HEK293T (cell line): Measurements from ENCODE around the gene PLEKHA4.

Experiments used
- CTCF ChIA-PET: fragments of 350-600 bp; formaldehyde crosslinking; extraction: SDS; loops from one replicate; lab custom pipeline; 2021; ENCODE audit warnings: antibody characterized with exemption, inconsistent platforms; lab: Yijun Ruan, JAX
- POLR2A ChIA-PET: fragments of 350-600 bp; formaldehyde crosslinking; extraction: SDS; loops from one replicate; lab custom pipeline; 2020; ENCODE audit warnings: antibody characterized with exemption, inconsistent platforms; lab: Yijun Ruan, JAX
- DNase-seq: peaks from one replicate; pipeline ENCODE4 v3.0.0; 2012; ENCODE audit warnings: mixed read lengths; ENCODE audit errors: extremely low spot score
- ARNT ChIP-seq: fragments of 450-650 bp; IDR thresholded peaks from 2 replicates; pipeline ENCODE4 v1.6.1; 2017; ENCODE audit warnings: mild to moderate bottlenecking
- BHLHE40 ChIP-seq: fragments of 450-650 bp; IDR thresholded peaks from 2 replicates; pipeline ENCODE4 v1.6.1; 2016; ENCODE audit warnings: mild to moderate bottlenecking, moderate library complexity, borderline replicate concordance
- CTBP1 ChIP-seq: fragments of 450-650 bp; IDR thresholded peaks from 2 replicates; pipeline ENCODE4 v1.6.1; 2016; ENCODE audit warnings: borderline replicate concordance
- ELF4 ChIP-seq: fragments of 450-650 bp; IDR thresholded peaks from 2 replicates; pipeline ENCODE4 v1.6.1; 2017; ENCODE audit warnings: antibody characterized with exemption
- FOXA1 ChIP-seq: fragments of 450-650 bp; IDR thresholded peaks from 2 replicates; pipeline ENCODE4 v1.6.1; 2016; ENCODE audit warnings: mild to moderate bottlenecking
- FOXK2 ChIP-seq: fragments of 450-650 bp; IDR thresholded peaks from 2 replicates; pipeline ENCODE4 v1.6.1; 2016; ENCODE audit warnings: mild to moderate bottlenecking
- FOXM1 ChIP-seq: fragments of 450-650 bp; IDR thresholded peaks from 2 replicates; pipeline ENCODE4 v1.6.1; 2017; ENCODE audit warnings: mild to moderate bottlenecking, borderline replicate concordance
- HDGF ChIP-seq: fragments of 450-650 bp; IDR thresholded peaks from 2 replicates; pipeline ENCODE4 v1.6.1; 2017; ENCODE audit warnings: antibody characterized with exemption, borderline replicate concordance
- L3MBTL2 ChIP-seq: fragments of 450-650 bp; conservative IDR thresholded peaks from 2 replicates; pipeline ENCODE4 v1.6.1; 2016; ENCODE audit warnings: mild to moderate bottlenecking
- LEF1 ChIP-seq: fragments of 450-650 bp; IDR thresholded peaks from 2 replicates; pipeline ENCODE4 v1.6.1; 2017; ENCODE audit warnings: mild to moderate bottlenecking, borderline replicate concordance
- NFRKB ChIP-seq: fragments of 450-650 bp; IDR thresholded peaks from 2 replicates; pipeline ENCODE4 v1.6.1; 2016; ENCODE audit warnings: mild to moderate bottlenecking, moderate library complexity
- PKNOX1 ChIP-seq: fragments of 450-650 bp; IDR thresholded peaks from 2 replicates; pipeline ENCODE4 v1.6.1; 2016
- SP1 ChIP-seq: fragments of 450-650 bp; IDR thresholded peaks from 2 replicates; pipeline ENCODE4 v1.6.1; 2017
- SUZ12 ChIP-seq: fragments of 450-650 bp; IDR thresholded peaks from 2 replicates; pipeline ENCODE4 v1.6.1; 2016; ENCODE audit warnings: mild to moderate bottlenecking
- TARDBP ChIP-seq: fragments of 450-650 bp; IDR thresholded peaks from 2 replicates; pipeline ENCODE4 v1.6.1; 2016
- ZNF384 ChIP-seq: fragments of 450-650 bp; IDR thresholded peaks from 2 replicates; pipeline ENCODE4 v1.6.1; 2016

PLEKHA4 gene

GRCh38 chr19:48841047-48841446 is 27.4 kb downstream of the PLEKHA4 start:
- DNase-seq = no peak
- CTCF ChIA-PET = interaction anchor here (3.7 kb wide), 1 partner anchor 53 kb away, joined by 24 read pairs; no protein-coding TSS in a partner anchor
- POLR2A ChIA-PET = no interaction called here
- TF ChIP-seq PKNOX1 (no peak), FOXA1 (no peak), TARDBP (no peak), CTBP1 (no peak), LEF1 (no peak), BHLHE40 (no peak), ZNF384 (no peak), ARNT (no peak), HDGF (no peak), SUZ12 (no peak), SP1 (no peak), FOXM1 (no peak), NFRKB (no peak), ELF4 (no peak), L3MBTL2 (no peak), FOXK2 (no peak)

GRCh38 chr19:48837687-48838086 is 30.7 kb downstream of the PLEKHA4 start:
- ChIA-PET POLR2A (interaction anchor here (1.0 to 1.2 kb wide), 4 partner anchors 22 to 208 kb away, joined by 3 to 4 read pairs (median 3); no protein-coding TSS in a partner anchor), CTCF (no interaction called here)
- TF ChIP-seq PKNOX1 (no peak), NFRKB (no peak), BHLHE40 (no peak), FOXK2 (no peak), ELF4 (no peak), SUZ12 (no peak), SP1 (no peak), LEF1 (no peak), HDGF (no peak), FOXM1 (no peak), ARNT (no peak), FOXA1 (no peak), CTBP1 (no peak)
- DNase-seq = no peak

- ChIA-PET CTCF (no interaction called here), POLR2A (interaction anchor here (1.0 to 1.2 kb wide), 4 partner anchors 23 to 207 kb away, joined by 3 to 4 read pairs (median 3); no protein-coding TSS in a partner anchor)
- DNase-seq = peak; percentile 91
- no peak for TF ChIP-seq CTBP1
- TF ChIP-seq SUZ12 = no peak
- 0 out of 2 replicates have a peak, but pooled peaks have one; percentile 8 for TF ChIP-seq PKNOX1
- no peak for TF ChIP-seq SP1
- no peak for TF ChIP-seq ZNF384
Observed at GRCh38 chr19:48837051-48837524, 31.3 kb downstream of the PLEKHA4 start.

- DNase-seq = no peak
- TF ChIP-seq L3MBTL2 (peak; percentile 36; the same call in 1 of the 2 replicates), BHLHE40 (no peak)
- POLR2A ChIA-PET = interaction anchor here (0.6 to 1.2 kb wide), 3 partner anchors 30 to 191 kb away, joined by 3 read pairs; partner anchors contain the start of gene CA11
- CTCF ChIA-PET = interaction anchor here (0.6 kb wide), 2 partner anchors 161 to 1007 kb away, joined by 3 read pairs; no protein-coding TSS in a partner anchor
Observed at GRCh38 chr19:48836089-48837017, 32.1 kb downstream of the PLEKHA4 start, which contains the start of gene HSD17B14. Gene HSD17B14, minus strand, starts transcription at chr19:48836491. Its CDS starts 80 bp downstream, at chr19:48836411.

GRCh38 chr19:48835734-48836088 is 32.7 kb downstream of the PLEKHA4 start:
- TF ChIP-seq L3MBTL2 (peak; percentile 10; the same call in 1 of the 2 replicates), CTBP1 (no peak), FOXA1 (no peak), TARDBP (no peak), NFRKB (no peak)
- peak; percentile 76 for DNase-seq
- ChIA-PET CTCF (interaction anchor here (0.6 kb wide), 1 partner anchor 1008 kb away, joined by 3 read pairs; no protein-coding TSS in a partner anchor), POLR2A (interaction anchor here (0.6 kb wide), 1 partner anchor 190 kb away, joined by 3 read pairs; the partner anchor contains the start of gene CA11)

- TF ChIP-seq ARNT = no peak
- no peak for TF ChIP-seq CTBP1
- TF ChIP-seq PKNOX1 = no peak
Observed at GRCh38 chr19:48833977-48834376, 34.4 kb downstream of the PLEKHA4 start.

More at GRCh38 chr19:48833977-48834376, 34.4 kb downstream of the PLEKHA4 start:
- no peak for DNase-seq
- ChIA-PET POLR2A (interaction anchor here (0.8 kb wide), 1 partner anchor 23 kb away, joined by 3 read pairs; no protein-coding TSS in a partner anchor), CTCF (interaction anchor here (0.6 to 1.4 kb wide), 3 partner anchors 38 to 188 kb away, joined by 3 to 5 read pairs (median 4); partner anchors contain the start of gene CA11)
